Neural cell (in vitro differentiated cells): ENCODE results near the gene SCNN1A. TPM values are rescaled to one million over a fixed set of nuclear protein-coding genes. Genes with fewer than 3 reads are reported as not detected.

ENCODE experiments used
- H2AFZ ChIP-seq: fragments of 200-600, 300-800 bp; sonication (generic), shearing (Covaris generic); 2 replicates; pipeline ENCODE4 v1.6.0; 2014; ENCODE audit warnings: low read depth, mild to moderate bottlenecking, antibody characterized with exemption, low read length, moderate library complexity
- H3F3A ChIP-seq: fragments of 200-600 bp; shearing (Covaris generic); 2 replicates; pipeline ENCODE4 v1.6.1; 2016; ENCODE audit warnings: mild to moderate bottlenecking, moderate library complexity, mixed read lengths, antibody characterized with exemption, low read length; ENCODE audit not compliant: insufficient read depth, poor library complexity, severe bottlenecking
- H3K27ac ChIP-seq: fragments of 200-600, 300-800 bp; sonication (generic), shearing (Covaris generic); 2 replicates; pipeline ENCODE4 v1.5.1; 2014; ENCODE audit warnings: mild to moderate bottlenecking, low read length, moderate library complexity
- H3K27me3 ChIP-seq: fragments of 300-800, 200-600 bp; sonication (generic), shearing (Covaris generic); 2 replicates; pipeline ENCODE4 v1.6.0; 2014; ENCODE audit warnings: mild to moderate bottlenecking, low read depth, low read length, moderate library complexity; ENCODE audit not compliant: insufficient read depth
- H3K36me3 ChIP-seq: fragments of 300-800, 200-600 bp; sonication (generic), shearing (Covaris generic); 2 replicates; pipeline ENCODE4 v1.5.1; 2014; ENCODE audit warnings: mild to moderate bottlenecking, antibody characterized with exemption, low read length, moderate library complexity; ENCODE audit not compliant: insufficient read depth
- H3K4me2 ChIP-seq: fragments of 300-800, 200-600 bp; sonication (generic), shearing (Covaris generic); 2 replicates; pipeline ENCODE4 v1.6.0; 2014; ENCODE audit warnings: mild to moderate bottlenecking, low read length
- H3K4me3 ChIP-seq: fragments of 300-800, 200-600 bp; sonication (generic), shearing (Covaris generic); 2 replicates; pipeline ENCODE4 v1.5.1; 2014; ENCODE audit warnings: mild to moderate bottlenecking, low read length, moderate library complexity
- H3K79me2 ChIP-seq: fragments of 200-600 bp; shearing (Covaris generic); replicated peaks from 2 replicates; pipeline ENCODE4 v1.6.0; 2014; ENCODE audit warnings: mild to moderate bottlenecking, low read length, moderate library complexity; ENCODE audit not compliant: insufficient read depth
- H3K9ac ChIP-seq: fragments of 300-800, 200-600 bp; sonication (generic), shearing (Covaris generic); 2 replicates; pipeline ENCODE4 v1.6.1; 2016; ENCODE audit warnings: mild to moderate bottlenecking, low read length, mixed read lengths
- H3K9me2 ChIP-seq: fragments of 200-600 bp; shearing (Covaris generic); 2 replicates; pipeline ENCODE4 v1.6.1; 2016; ENCODE audit warnings: mild to moderate bottlenecking, low read length, mixed read lengths; ENCODE audit not compliant: insufficient read depth
- H3K9me3 ChIP-seq: fragments of 200-600, 300-800 bp; sonication (generic), shearing (Covaris generic); 2 replicates; pipeline ENCODE4 v1.6.1; 2016; ENCODE audit warnings: mild to moderate bottlenecking, mixed run types, low read length, moderate library complexity, mixed read lengths
- H4K20me1 ChIP-seq: fragments of 200-600 bp; shearing (Covaris generic); 2 replicates; pipeline ENCODE4 v1.6.1; 2016; ENCODE audit warnings: mild to moderate bottlenecking, mixed run types; ENCODE audit not compliant: insufficient read depth
- CTCF ChIP-seq: fragments of 450-650 bp; IDR thresholded peaks from 2 replicates; pipeline ENCODE4 v1.5.1; 2014; ENCODE audit warnings: antibody characterized with exemption, mild to moderate bottlenecking, moderate library complexity; ENCODE audit not compliant: poor library complexity, severe bottlenecking
- EP300 ChIP-seq: fragments of 450-650 bp; conservative IDR thresholded peaks from 2 replicates; pipeline ENCODE4 v1.6.1; 2014; ENCODE audit warnings: antibody characterized with exemption, mild to moderate bottlenecking, moderate library complexity; ENCODE audit not compliant: poor library complexity, severe bottlenecking
- EZH2 ChIP-seq: fragments of 200-600, 300-800 bp; shearing (Covaris generic), sonication (generic); IDR thresholded peaks from 2 replicates; pipeline ENCODE4 v1.6.1; 2014; ENCODE audit warnings: antibody characterized with exemption, low read length, borderline replicate concordance, mild to moderate bottlenecking; ENCODE audit not compliant: insufficient read depth, poor library complexity, severe bottlenecking
- MXI1 ChIP-seq: fragments of 450-650 bp; conservative IDR thresholded peaks from 2 replicates; pipeline ENCODE4 v1.6.1; 2014; ENCODE audit warnings: antibody characterized with exemption, mild to moderate bottlenecking; ENCODE audit not compliant: poor library complexity, severe bottlenecking
- POLR2AphosphoS5 ChIP-seq: IDR thresholded peaks from 2 replicates; pipeline ENCODE4 v1.6.1; 2012
- SMC3 ChIP-seq: fragments of 450-650 bp; conservative IDR thresholded peaks from 2 replicates; pipeline ENCODE4 v1.6.1; 2014; ENCODE audit warnings: antibody characterized with exemption, mild to moderate bottlenecking, moderate library complexity; ENCODE audit not compliant: poor library complexity
- polyA plus RNA-seq: library from polyadenylated mRNA; depleted of rRNA; stranded (reverse); fragments of >200 nt; gene quantifications from 2 replicates; pipeline ENCODE4 v1.2.3, GENCODE V29; 2014

SCNN1A gene
- polyA plus RNA-seq, 1 donor from 2014 or later: not detected

GRCh38 chr12:6360578-6361490 is 14.5 kb downstream of the SCNN1A start:
- TF ChIP-seq CTCF: no peak
- no peak for TF ChIP-seq SMC3
- TF ChIP-seq EP300: no peak
- TF ChIP-seq EZH2: no peak
- no peak for TF ChIP-seq MXI1
- Histone ChIP-seq H3K9me3 (no peaks in the 10 kb centered on the region), H2AFZ (no peak overlapping the region), H3K79me2 (no peaks in the 10 kb centered on the region), H3K9me2 (no peaks in the 10 kb centered on the region), H3K4me2 (no peak overlapping the region), H3K4me3 (no peak overlapping the region), H3K27me3 (no peaks in the 10 kb centered on the region), H3K9ac (no peak overlapping the region), H3K36me3 (no peaks in the 10 kb centered on the region), H3F3A (no peaks in the 10 kb centered on the region), H4K20me1 (no peaks in the 10 kb centered on the region), H3K27ac (no peak overlapping the region)

GRCh38 chr12:6360080-6360571 is 15.2 kb downstream of the SCNN1A start:
- Histone ChIP-seq H3K36me3 (no peaks in the 10 kb centered on the region), H3K4me2 (no peak overlapping the region), H3K4me3 (no peak overlapping the region), H3F3A (no peaks in the 10 kb centered on the region), H2AFZ (no peak overlapping the region), H3K27ac (no peak overlapping the region), H3K27me3 (no peaks in the 10 kb centered on the region), H3K9me2 (no peaks in the 10 kb centered on the region), H3K9ac (no peak overlapping the region), H3K79me2 (no peaks in the 10 kb centered on the region), H4K20me1 (no peaks in the 10 kb centered on the region), H3K9me3 (no peaks in the 10 kb centered on the region)
- TF ChIP-seq MXI1: no peak
- TF ChIP-seq POLR2AphosphoS5: no peak
- no peak for TF ChIP-seq EZH2

- Histone ChIP-seq H3K9me3 (no peaks in the 10 kb centered on the region), H3K4me2 (no peak overlapping the region), H3K27ac (no peak overlapping the region), H3K4me3 (no peak overlapping the region), H3K79me2 (no peaks in the 10 kb centered on the region), H4K20me1 (no peaks in the 10 kb centered on the region), H3K9me2 (no peaks in the 10 kb centered on the region), H3K9ac (no peak overlapping the region), H3F3A (no peaks in the 10 kb centered on the region), H3K27me3 (no peaks in the 10 kb centered on the region), H2AFZ (no peak overlapping the region), H3K36me3 (no peaks in the 10 kb centered on the region)
- TF ChIP-seq SMC3 (no peak), MXI1 (no peak)
Measured at GRCh38 chr12:6358881-6359280, 16.5 kb downstream of the SCNN1A start.
